Left cardiac atrium (tissue), 4 donors: ENCODE results near the gene EBPL. TPM values are rescaled to one million over a fixed set of nuclear protein-coding genes. Genes with fewer than 3 reads are reported as not detected.
A peak's percentile ranks its signal among the peaks of the same experiment; 100 is the strongest.

Experiments used
- ATAC-seq, 2 donors: fragments of 200-7000 bp; cut with Tn5 transposase; one replicate each; pipeline ENCODE4 v1.9.1; 2020; ENCODE audit warnings: mild to moderate bottlenecking in 2 of 2, moderate library complexity in 2 of 2
- DNase-seq: peaks from one replicate; pipeline ENCODE4 v3.0.0-alpha.2; 2020
- intact Hi-C, 2 donors: fragments of 100-400 bp; cut with DNase I; formaldehyde crosslinking; loops; one replicate each; pipeline versions ENCODE4 v1.14.1 to v1.15.1; 2022 to 2023
- total RNA-seq, 2 donors: library from RNA; stranded (reverse); fragmentation: NEBNext Ultra II Directional; extraction: Animal tissue kit (Norgen Biotek cat#: 25700); gene quantifications; one replicate each; pipeline ENCODE4 v1.2.1, GENCODE V29; 2021
- donor health status: DM: no; HTN: yes; CAD: no.
- donor health status: DM: no; HTN: yes; CAD: no; lungs with severe emphysema.
- donor health status: DM: yes; HTN: yes; CAD: no.
- donor health status: Dilated cardiomyopathy.

EBPL gene
- total RNA-seq, 2 donors from 2014 or later, result 11.5 to 12.5 TPM

GRCh38 chr13:49641801-49642291 is 49.4 kb downstream of the EBPL start:
- DNase-seq, result peak; percentile 58
- ATAC-seq, result peak; percentile 76 to 91
- intact Hi-C loops, result no loop called here

- DNase-seq, result no peak
Measured at GRCh38 chr13:49638744-49639072, 52.6 kb downstream of the EBPL start.

DNA sequence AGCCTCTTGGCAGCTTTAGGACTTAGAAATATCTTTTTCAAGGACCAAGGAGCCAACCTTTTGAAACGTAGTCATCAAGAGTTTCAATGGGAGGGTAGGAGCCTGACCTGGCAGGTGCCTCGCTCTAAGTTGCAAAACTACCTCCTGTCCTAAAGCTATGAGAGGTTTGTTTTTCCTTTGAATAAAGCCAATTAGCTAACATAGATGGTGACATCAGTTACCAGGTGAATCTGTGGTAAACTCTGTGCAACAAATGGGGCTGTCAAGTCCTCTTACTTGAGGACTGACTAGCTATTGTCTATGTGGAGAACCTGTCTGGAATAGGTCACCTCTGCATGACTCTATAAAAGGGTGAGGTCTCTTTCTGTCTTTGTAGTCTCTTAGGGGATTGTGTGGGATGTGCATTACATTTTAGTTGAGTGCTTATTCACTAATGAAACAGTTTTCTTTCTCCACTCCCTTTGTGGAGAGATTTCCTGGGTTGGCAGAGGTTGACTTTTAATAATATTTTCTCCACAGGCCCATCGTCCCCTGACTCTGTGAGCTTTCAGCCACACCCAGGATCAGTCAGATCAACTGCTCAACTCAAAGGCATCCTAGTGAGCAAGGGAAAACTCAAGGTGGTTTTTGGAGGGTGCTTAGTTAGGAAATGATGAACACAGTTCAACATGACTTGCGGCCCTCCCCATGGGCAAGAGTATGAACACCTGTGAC is 53.1 kb downstream of the EBPL start:
- intact Hi-C loops, result no loop called here
- ATAC-seq, result no peak
- DNase-seq, result no peak

More at GRCh38 chr13:49638744-49639072, 52.6 kb downstream of the EBPL start:
- intact Hi-C loops, result no loop called here
- no peak for ATAC-seq

DNA sequence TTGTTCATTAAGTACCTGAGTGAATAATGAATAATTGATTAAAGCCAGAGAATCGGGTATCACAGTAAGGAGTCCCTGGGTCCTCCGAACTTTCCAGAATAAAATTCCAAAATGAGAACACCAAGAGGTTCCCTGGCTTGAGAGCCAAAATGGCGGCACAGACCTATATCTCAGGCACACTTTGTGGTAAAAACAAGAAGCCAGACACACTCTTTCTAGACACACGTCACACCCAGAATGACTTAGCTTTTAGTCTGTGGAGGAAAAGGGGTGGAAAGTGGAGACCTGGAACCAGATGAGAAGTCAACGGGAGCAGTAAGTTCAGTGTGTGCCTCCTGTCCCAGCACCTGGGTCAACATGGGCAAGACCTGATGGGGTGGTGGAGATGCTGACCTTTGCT is 54.6 kb downstream of the EBPL start:
- ATAC-seq (no peak), DNase-seq (no peak)
- intact Hi-C loops, result no loop called here

- ATAC-seq, result peak; percentile 17 to 21
- intact Hi-C loops, result no loop called here
- DNase-seq, result no peak
Measured at GRCh38 chr13:49635599-49636433, 55.5 kb downstream of the EBPL start.

- ATAC-seq (no peak), DNase-seq (no peak)
- intact Hi-C loops, result no loop called here
Measured at GRCh38 chr13:49633710-49634109, 57.6 kb downstream of the EBPL start.

- intact Hi-C loops, result no loop called here
- no peak for ATAC-seq
Measured at GRCh38 chr13:49632156-49632555, 59.1 kb downstream of the EBPL start.

DNA sequence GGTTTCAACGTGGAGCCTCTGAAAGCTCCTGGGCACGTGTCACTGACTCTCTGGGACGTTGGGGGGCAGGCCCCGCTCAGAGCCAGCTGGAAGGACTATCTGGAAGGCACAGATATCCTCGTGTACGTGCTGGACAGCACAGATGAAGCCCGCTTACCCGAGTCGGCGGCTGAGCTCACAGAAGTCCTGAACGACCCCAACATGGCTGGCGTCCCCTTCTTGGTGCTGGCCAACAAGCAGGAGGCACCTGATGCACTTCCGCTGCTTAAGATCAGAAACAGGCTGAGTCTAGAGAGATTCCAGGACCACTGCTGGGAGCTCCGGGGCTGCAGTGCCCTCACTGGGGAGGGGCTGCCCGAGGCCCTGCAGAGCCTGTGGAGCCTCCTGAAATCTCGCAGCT is 60.7 kb downstream of the EBPL start:
- intact Hi-C loops, result no loop called here
- DNase-seq (no peak), ATAC-seq (no peak)

More at GRCh38 chr13:49632156-49632555, 59.1 kb downstream of the EBPL start:
- no peak for DNase-seq

GRCh38 chr13:49629947-49630346 is 61.3 kb downstream of the EBPL start:
- intact Hi-C loops, result no loop called here
- ATAC-seq, result no peak
- no peak for DNase-seq

DNA sequence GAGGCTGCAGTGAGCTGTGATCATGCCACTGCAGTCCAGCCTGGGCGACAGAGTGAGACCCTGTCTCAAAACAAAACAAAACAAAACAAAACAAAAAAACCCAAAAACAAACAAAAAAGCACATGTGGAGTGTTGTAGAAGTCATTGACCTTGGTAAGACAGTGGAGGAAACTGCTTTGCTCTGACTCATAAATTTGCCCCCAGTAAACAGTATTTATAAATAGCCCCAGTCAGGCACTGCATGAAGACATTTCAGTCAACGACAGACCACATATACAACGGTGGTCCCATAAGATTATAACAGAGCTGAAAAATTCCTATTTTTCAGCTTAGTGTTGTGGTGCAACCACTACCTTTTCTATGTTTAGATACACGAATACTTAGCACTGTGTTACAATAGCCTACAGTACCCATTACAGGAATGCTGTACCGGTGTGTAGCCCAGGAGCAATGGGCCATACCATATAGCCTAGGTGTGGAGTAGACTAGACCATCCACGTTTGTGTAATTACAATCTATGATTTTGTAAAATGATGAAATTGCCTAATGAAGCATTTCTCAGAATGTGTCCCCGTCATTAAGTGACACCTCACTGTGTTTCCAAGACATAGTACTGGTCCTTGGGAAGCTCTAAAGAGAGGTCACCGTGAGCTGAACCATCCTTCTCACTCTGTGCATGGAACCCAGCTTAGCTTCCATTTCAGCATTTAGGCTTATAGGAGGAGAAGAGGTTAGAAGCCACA is 61.9 kb downstream of the EBPL start:
- DNase-seq (no peak), ATAC-seq (no peak)
- intact Hi-C loops, result no loop called here

DNA sequence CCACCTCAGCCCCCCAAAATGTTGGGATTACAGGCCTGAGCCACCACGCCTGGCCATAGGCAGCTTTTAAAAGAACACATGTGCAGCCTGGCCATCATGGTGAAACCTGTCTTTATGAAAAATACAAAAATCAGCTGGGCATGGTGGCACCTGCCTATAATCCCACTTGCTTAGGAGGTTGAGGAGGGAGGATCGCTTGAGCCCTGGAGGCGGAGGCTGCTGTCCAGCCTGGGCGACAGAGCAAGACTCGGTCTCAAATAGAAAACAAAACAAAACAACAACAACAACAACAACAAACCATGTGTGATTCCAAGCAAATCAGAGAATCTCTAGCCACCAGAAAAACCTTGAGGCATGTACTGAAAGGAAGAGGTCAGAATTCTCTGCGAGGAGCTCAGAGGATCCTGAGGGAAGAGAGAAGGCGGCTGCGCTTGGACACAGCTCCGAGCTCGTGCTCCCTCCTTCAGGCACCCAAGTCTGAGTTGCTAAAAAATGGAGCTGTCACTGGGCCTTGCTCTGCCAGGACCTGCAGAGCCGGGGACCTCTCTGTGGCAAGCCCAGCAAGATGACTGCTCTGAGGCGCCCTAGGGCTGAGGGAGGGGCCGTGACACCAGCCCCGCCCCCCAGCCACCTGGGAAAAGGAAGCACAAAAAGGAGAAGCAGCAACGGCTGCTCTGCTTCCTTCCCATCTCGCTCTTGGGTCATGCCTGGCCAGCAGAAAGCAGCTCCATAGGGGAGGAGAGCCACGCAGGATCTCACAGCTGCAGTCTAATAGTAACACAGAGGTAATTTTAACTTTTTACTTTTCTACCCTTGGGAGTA is 63.2 kb downstream of the EBPL start, which contains the start of gene ARL11:
TSS of gene ARL11 (plus strand) at position 677 of the 822 bp plus-strand sequence. CDS start 1,941 bp downstream, outside the sequence.
- DNase-seq (peak; percentile 60), ATAC-seq (peak; percentile 35 to 60)
- intact Hi-C loops, result no loop called here

GRCh38 chr13:49625392-49626079 is 65.8 kb downstream of the EBPL start:
- intact Hi-C loops, result no loop called here
- ATAC-seq, result peak; percentile 62 to 68
- DNase-seq, result peak; percentile 61

DNA sequence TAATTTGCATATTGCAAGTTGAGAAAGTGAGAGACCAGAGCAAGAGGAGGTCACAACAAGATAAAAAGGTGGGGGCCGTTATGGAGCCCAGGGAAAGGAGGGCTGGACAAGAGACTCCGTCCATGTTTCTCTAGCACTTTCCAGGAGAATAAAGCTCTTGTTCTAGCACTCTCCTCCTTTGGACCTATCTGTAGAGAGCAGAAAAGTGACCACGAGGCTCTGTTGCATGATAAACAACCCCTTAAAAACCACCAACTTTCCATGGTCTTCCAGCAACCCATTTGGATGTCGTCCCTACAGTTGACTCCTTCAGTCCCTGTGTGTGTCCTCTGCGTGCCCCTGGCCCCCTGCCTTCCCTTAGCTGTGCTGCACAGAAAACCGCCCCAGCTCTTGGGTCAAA is 67.1 kb downstream of the EBPL start:
- intact Hi-C loops, result no loop called here
- ATAC-seq, result no peak

GRCh38 chr13:49622174-49622946 is 68.9 kb downstream of the EBPL start:
- intact Hi-C loops, result no loop called here
- peak; percentile 35 to 57 for ATAC-seq
- peak; percentile 59 for DNase-seq

More for the DNA sequence above, 67.1 kb downstream of the EBPL start:
- no peak for DNase-seq

- intact Hi-C loops, result no loop called here
- ATAC-seq (peak in 1 of 2 donors; percentile 11), DNase-seq (no peak)
Measured at GRCh38 chr13:49620170-49620621, 71.1 kb downstream of the EBPL start.

GRCh38 chr13:49616676-49617065 is 74.6 kb downstream of the EBPL start:
- intact Hi-C loops, result no loop called here
- ATAC-seq, result no peak
- no peak for DNase-seq
